ENCODE data around the gene FGGY. TPM values are rescaled to one million over a fixed set of nuclear protein-coding genes. Genes with fewer than 3 reads are reported as not detected.

FGGY gene
- total and polyA plus RNA-seq, 2 donors (not counting 3 experiments of a cell fraction or from before 2014, with no cell fraction given), result 5.6 to 6.4 TPM

GRCh38 chr1:59408608-59409240 lies 111.8 kb downstream of the FGGY start:
- dilution Hi-C loops (cut with MboI; ENCODE audit: extremely low pct_ligation_motif_present, low sequenced_read_pairs), result no loop called here
- no peaks in the 10 kb centered on the region for H3K27me3 ChIP-seq (ENCODE audit: control insufficient read depth in 2 of 2, insufficient read depth in 2 of 2, low read length in 2 of 2)
- H3K4me1 ChIP-seq (ENCODE audit: control insufficient read depth, extremely low read depth, insufficient read depth, low read length), result no peaks in the 10 kb centered on the region
- POLR2A ChIA-PET, result no interaction called here
- FAIRE-seq, result no peak
- intact Hi-C loops (cut with micrococcal nuclease), result no loop called here
- H3K4me3 ChIP-seq (replicated peaks in 1 of 3; ENCODE audit: insufficient read depth in 1 of 3, low read depth in 1 of 3, low read length in 3 of 3), result no peak overlapping the region
- no peaks in the 10 kb centered on the region for H4K20me1 ChIP-seq (replicated peaks; ENCODE audit: control insufficient read depth, extremely low read depth, insufficient read depth, low read length)
- no TSS peak for BruUV-seq (replicated peaks)
- no peak for TF ChIP-seq POLR2A (IDR thresholded peaks at IDR 0.05; ENCODE audit: low read depth, low read length)
- no peak for TF ChIP-seq FOS (IDR thresholded peaks at IDR 0.05; ENCODE audit: borderline replicate concordance, insufficient read depth, low read length)
- no peak for TF ChIP-seq POLR2AphosphoS5 (IDR thresholded peaks at IDR 0.05; ENCODE audit: insufficient read depth, low read depth, low read length)
- TF ChIP-seq CTCF (IDR thresholded peaks at IDR 0.05; ENCODE audit: extremely low read depth in 1 of 2, insufficient read depth in 1 of 2, low read depth in 1 of 2, low read length in 2 of 2), result no peak
- TF ChIP-seq MYC (IDR thresholded peaks at IDR 0.05; ENCODE audit: low read depth, low read length), result no peak
- TF ChIP-seq JUN (IDR thresholded peaks at IDR 0.05; ENCODE audit: borderline replicate concordance, insufficient read depth, insufficient read length, low read depth), result no peak
- no peak for TF ChIP-seq MAX (IDR thresholded peaks at IDR 0.05; ENCODE audit: insufficient read depth, insufficient read length)
- no peak for TF ChIP-seq GATA2 (IDR thresholded peaks at IDR 0.05; ENCODE audit: insufficient read depth, insufficient read length, low read depth, low read length)
- no peak for TF ChIP-seq EZH2 (IDR thresholded peaks at IDR 0.05; ENCODE audit: borderline replicate concordance, low read depth, low read length, severe bottlenecking)
- no peak overlapping the region for H3K9ac ChIP-seq (replicated peaks; ENCODE audit: extremely low read depth, insufficient read depth, low read length)
- H3K79me2 ChIP-seq (ENCODE audit: control insufficient read depth, insufficient read depth, low read length), result no peaks in the 10 kb centered on the region
- H3K27ac ChIP-seq (ENCODE audit: insufficient read depth, low read depth, low read length), result no peak overlapping the region
- CTCF ChIA-PET, result interaction anchor here (1.2 kb wide), 1 partner anchor 22 kb away, joined by 3 read pairs; no protein-coding TSS in a partner anchor
- H3K9me3 ChIP-seq (replicated peaks; ENCODE audit: control insufficient read depth, insufficient read depth, low read length), result no peaks in the 10 kb centered on the region
- H3K9me1 ChIP-seq (replicated peaks; ENCODE audit: control insufficient read depth, extremely low read depth, insufficient read depth, low read length), result no peaks in the 10 kb centered on the region
- peak; percentile 36 for DNase-seq (ENCODE audit: low read depth, low spot score)
- no peaks in the 10 kb centered on the region for H3K36me3 ChIP-seq (ENCODE audit: control insufficient read depth in 2 of 2, extremely low read depth in 1 of 2, insufficient read depth in 2 of 2, low read length in 2 of 2)
- no peak overlapping the region for H2AFZ ChIP-seq (ENCODE audit: low read depth, low read length)
- H3K4me2 ChIP-seq (ENCODE audit: insufficient read depth, low read length), result no peak overlapping the region

Data from endothelial cell of umbilical vein (primary cell).